SK-N-SH (cell line): ENCODE data around the gene TMEM245. TPM values are rescaled to one million over a fixed set of nuclear protein-coding genes. Genes with fewer than 3 reads are reported as not detected.

Experiments used
- CTCF ChIA-PET: fragments of 300-600, 350-600 bp; formaldehyde crosslinking; extraction: SDS; loops from one replicate; lab custom pipeline; 2021; lab: Yijun Ruan, JAX
- POLR2A ChIA-PET: fragments of 350-600 bp; sonication (Branson Sonifier 250); formaldehyde crosslinking; extraction: SDS; loops from one replicate; lab custom pipeline; 2020; ENCODE audit warnings: antibody characterized with exemption, inconsistent platforms; lab: Yijun Ruan, JAX
- DNase-seq: peaks from one replicate; pipeline ENCODE4 v3.0.0; 2012
- H2AFZ ChIP-seq: fragments of 200-600 bp; sonication (generic); 2 replicates; pipeline ENCODE4 v1.8.1; 2016; ENCODE audit warnings: antibody characterized with exemption, mild to moderate bottlenecking, low read depth
- H3F3A ChIP-seq: fragments of 200-600 bp; sonication (generic); replicated peaks from 2 replicates; pipeline ENCODE3; 2016; ENCODE audit warnings: antibody characterized with exemption, mild to moderate bottlenecking; ENCODE audit not compliant: insufficient read depth
- H3K27ac ChIP-seq, 2 experiments: fragments of 200-500 bp in 1 of 2; fragments of 200-600 bp in 1 of 2; sonication (Bioruptor generic) in 1 of 2; sonication (generic), shearing (Covaris generic) in 1 of 2; 2 replicates each; pipeline versions ENCODE4 v1.5.1 to v1.6.1; 2014 to 2016; ENCODE audit warnings: low read depth in 2 of 2, inconsistent platforms in 1 of 2, low read length in 1 of 2, mild to moderate bottlenecking in 1 of 2, mixed read lengths in 1 of 2
- H3K27me3 ChIP-seq: fragments of 200-600 bp; sonication (generic), shearing (Covaris generic); 2 replicates; pipeline ENCODE4 v1.6.1; 2016; ENCODE audit warnings: mixed run types; ENCODE audit not compliant: insufficient read depth
- H3K36me3 ChIP-seq, 2 experiments: fragments of 200-500 bp in 1 of 2; fragments of 200-600 bp in 1 of 2; sonication (Bioruptor generic) in 1 of 2; sonication (generic) in 1 of 2; replicated peaks in 1 of 2; 2 replicates each; pipeline versions ENCODE3 to v1.5.1; 2014 to 2016; ENCODE audit warnings: low read length in 1 of 2, mild to moderate bottlenecking in 1 of 2; ENCODE audit not compliant: insufficient read depth in 2 of 2, control insufficient read depth in 1 of 2
- H3K4me1 ChIP-seq, 2 experiments: fragments of 200-500 bp in 1 of 2; fragments of 200-600 bp in 1 of 2; sonication (Bioruptor generic) in 1 of 2; sonication (generic), shearing (Covaris generic) in 1 of 2; 2 replicates each; pipeline versions ENCODE4 v1.5.1 to v1.6.1; 2014 to 2016; ENCODE audit warnings: low read depth in 1 of 2, low read length in 1 of 2, mixed run types in 1 of 2; ENCODE audit not compliant: insufficient read depth in 2 of 2, control insufficient read depth in 1 of 2
- H3K4me2 ChIP-seq: fragments of 200-600 bp; sonication (generic), shearing (Covaris generic); 2 replicates; pipeline ENCODE4 v1.6.1; 2017; ENCODE audit warnings: mixed run types
- H3K4me3 ChIP-seq, 2 experiments: fragments of 200-500 bp in 1 of 2; fragments of 200-600 bp in 1 of 2; sonication (Bioruptor generic) in 1 of 2; sonication (generic), shearing (Covaris generic) in 1 of 2; 2 replicates each; pipeline versions ENCODE4 v1.5.1 to v1.8.1; 2014 to 2016; ENCODE audit warnings: low read depth in 2 of 2, inconsistent platforms in 1 of 2, low read length in 1 of 2, mild to moderate bottlenecking in 1 of 2, mixed read lengths in 1 of 2, moderate library complexity in 1 of 2
- H3K79me2 ChIP-seq: fragments of 200-600 bp; sonication (generic); 2 replicates; pipeline ENCODE4 v1.8.1; 2017; ENCODE audit warnings: mild to moderate bottlenecking; ENCODE audit not compliant: insufficient read depth
- H3K9ac ChIP-seq: fragments of 200-600 bp; sonication (generic); 2 replicates; pipeline ENCODE4 v1.6.1; 2017; ENCODE audit warnings: mixed run types
- H3K9me2 ChIP-seq: fragments of 200-600 bp; sonication (generic); 2 replicates; pipeline ENCODE4 v1.6.1; 2017; ENCODE audit warnings: mixed run types
- H3K9me3 ChIP-seq: fragments of 200-600 bp; sonication (generic); 2 replicates; pipeline ENCODE4 v1.6.1; 2017; ENCODE audit warnings: mixed run types, mild to moderate bottlenecking, moderate library complexity
- H4K20me1 ChIP-seq: fragments of 200-600 bp; sonication (generic); 2 replicates; pipeline ENCODE4 v1.6.1; 2017; ENCODE audit warnings: mild to moderate bottlenecking, mixed run types; ENCODE audit not compliant: insufficient read depth
- EZH2phosphoT487 ChIP-seq: fragments of 200-600 bp; sonication (generic); IDR thresholded peaks from 2 replicates; pipeline ENCODE4 v1.6.1; 2017; ENCODE audit warnings: low read depth, mixed run types, mild to moderate bottlenecking, antibody characterized with exemption, moderate library complexity, borderline replicate concordance
- FOXJ3 ChIP-seq: sonication (generic); formaldehyde crosslinking; IDR thresholded peaks from 2 replicates; pipeline ENCODE4 v1.5.1; 2020; ENCODE audit warnings: mild to moderate bottlenecking, missing genetic modification reagents
- MXI1 ChIP-seq: IDR thresholded peaks from 2 replicates; pipeline ENCODE4 v1.6.1; 2012; ENCODE audit warnings: mild to moderate bottlenecking, low read depth, low read length, improper control_type of control experiment
- NFIC ChIP-seq: IDR thresholded peaks from 2 replicates; pipeline ENCODE4 v1.4.0; 2012; ENCODE audit warnings: borderline replicate concordance
- POLR2AphosphoS5 ChIP-seq: IDR thresholded peaks from 2 replicates; pipeline ENCODE4 v1.6.1; 2012; ENCODE audit warnings: low read depth, low read length
- RAD21 ChIP-seq: IDR thresholded peaks from 2 replicates; pipeline ENCODE4 v1.6.1; 2012; ENCODE audit warnings: mild to moderate bottlenecking, low read length
- RCOR1 ChIP-seq: fragments of 150-350 bp; IDR thresholded peaks from 2 replicates; pipeline ENCODE4 v1.6.1; 2017; ENCODE audit warnings: antibody characterized with exemption, low read length
- RFX5 ChIP-seq: IDR thresholded peaks from 2 replicates; pipeline ENCODE4 v1.6.1; 2012; ENCODE audit warnings: mild to moderate bottlenecking, improper control_type of control experiment, low read length
- TAF1 ChIP-seq: IDR thresholded peaks from 2 replicates; pipeline ENCODE4 v1.6.1; 2012; ENCODE audit warnings: low read depth, mild to moderate bottlenecking, low read length, moderate library complexity, borderline replicate concordance
- YY1 ChIP-seq: IDR thresholded peaks from 2 replicates; pipeline ENCODE4 v1.4.0; 2012; ENCODE audit warnings: low read depth, mild to moderate bottlenecking
- WGBS: methylation state at CpG from one replicate; pipeline ENCODE4 v1.1.6; 2017; ENCODE audit warnings: low lambda C conversion rate; 5-methylcytosine and 5-hydroxymethylcytosine counted together
- polyA plus RNA-seq, 3 experiments: library from polyadenylated mRNA; depleted of rRNA; stranded (reverse); fragments of >200 nt; gene quantifications; 2 replicates each; pipeline ENCODE4 v1.2.3, GENCODE V29; 2012
- TF ChIP-seq, protein P1 (sequence below): IDR thresholded peaks from 2 replicates; pipeline ENCODE4 v1.4.0; 2012; ENCODE audit warnings: low read depth
- TF ChIP-seq, protein P2 (sequence below): fragments of 200-600 bp; sonication (generic); IDR thresholded peaks from 2 replicates; pipeline ENCODE4 v1.6.1; 2017; ENCODE audit warnings: antibody characterized with exemption, mild to moderate bottlenecking, moderate library complexity
- TF ChIP-seq, protein P3 (sequence below): IDR thresholded peaks from 2 replicates; pipeline ENCODE4 v1.6.1; 2012; ENCODE audit warnings: mild to moderate bottlenecking, low read depth, low read length, moderate library complexity
- TF ChIP-seq, protein P4 (sequence below): IDR thresholded peaks from 2 replicates; pipeline ENCODE4 v1.4.0; 2012; ENCODE audit warnings: low read depth, borderline replicate concordance

Gene TMEM245
- polyA plus RNA-seq, 1 of the 3 experiments (the other 2 are of a cell fraction) = 17.5 TPM

DNA sequence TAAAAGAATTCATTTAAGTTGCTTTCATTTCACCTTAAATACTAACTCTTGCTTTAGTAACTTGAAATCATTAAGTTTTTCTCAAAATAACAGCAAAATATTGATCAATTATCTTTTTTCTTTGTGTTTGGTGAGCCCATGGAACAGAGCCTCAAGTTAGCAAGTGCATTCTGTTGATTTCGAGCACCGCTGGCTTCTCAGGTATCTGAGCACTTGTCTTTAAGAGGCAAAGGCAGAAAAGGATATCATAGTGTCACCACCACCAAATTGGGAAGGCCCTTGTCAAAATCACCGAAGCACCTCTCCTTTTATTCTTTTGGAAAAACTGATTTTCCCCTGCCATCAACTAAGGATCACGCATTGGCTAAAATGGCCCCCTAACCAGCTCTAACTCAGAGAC is 89.3 kb downstream of the TMEM245 start:
- Histone ChIP-seq H3K27me3 (no peaks in the 10 kb centered on the region), H4K20me1 (no peaks in the 10 kb centered on the region), H3K4me3 (no peak overlapping the region), H3K9ac (no peak overlapping the region), H3K36me3 (peaks cover 42 to 48% of the 10 kb centered on the region in 2 experiments), H3K4me1 (peaks cover 0 to 10% of the 10 kb centered on the region in 2 experiments; a peak in 3 of 4 replicates), H3K79me2 (peaks cover 53% of the 10 kb centered on the region), H3F3A (peaks cover 7% of the 10 kb centered on the region), H3K27ac (no peak overlapping the region), H3K9me2 (no peaks in the 10 kb centered on the region), H3K4me2 (no peak overlapping the region), H2AFZ (no peak overlapping the region), H3K9me3 (no peaks in the 10 kb centered on the region)
- WGBS = 100% methylated on average over 4 of the region's 4 CpGs
- POLR2A ChIA-PET = no interaction called here
- CTCF ChIA-PET = no interaction called here
- no peak for DNase-seq
- TF ChIP-seq EZH2phosphoT487 (no peak), RAD21 (no peak), NFIC (no peak), TAF1 (no peak), YY1 (no peak), MXI1 (no peak), FOXJ3 (CRISPR knock-in tag) (no peak), POLR2AphosphoS5 (no peak), RFX5 (no peak)
- TF ChIP-seq, protein P1, sequence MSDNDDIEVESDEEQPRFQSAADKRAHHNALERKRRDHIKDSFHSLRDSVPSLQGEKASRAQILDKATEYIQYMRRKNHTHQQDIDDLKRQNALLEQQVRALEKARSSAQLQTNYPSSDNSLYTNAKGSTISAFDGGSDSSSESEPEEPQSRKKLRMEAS = no peak
- TF ChIP-seq, protein P2, sequence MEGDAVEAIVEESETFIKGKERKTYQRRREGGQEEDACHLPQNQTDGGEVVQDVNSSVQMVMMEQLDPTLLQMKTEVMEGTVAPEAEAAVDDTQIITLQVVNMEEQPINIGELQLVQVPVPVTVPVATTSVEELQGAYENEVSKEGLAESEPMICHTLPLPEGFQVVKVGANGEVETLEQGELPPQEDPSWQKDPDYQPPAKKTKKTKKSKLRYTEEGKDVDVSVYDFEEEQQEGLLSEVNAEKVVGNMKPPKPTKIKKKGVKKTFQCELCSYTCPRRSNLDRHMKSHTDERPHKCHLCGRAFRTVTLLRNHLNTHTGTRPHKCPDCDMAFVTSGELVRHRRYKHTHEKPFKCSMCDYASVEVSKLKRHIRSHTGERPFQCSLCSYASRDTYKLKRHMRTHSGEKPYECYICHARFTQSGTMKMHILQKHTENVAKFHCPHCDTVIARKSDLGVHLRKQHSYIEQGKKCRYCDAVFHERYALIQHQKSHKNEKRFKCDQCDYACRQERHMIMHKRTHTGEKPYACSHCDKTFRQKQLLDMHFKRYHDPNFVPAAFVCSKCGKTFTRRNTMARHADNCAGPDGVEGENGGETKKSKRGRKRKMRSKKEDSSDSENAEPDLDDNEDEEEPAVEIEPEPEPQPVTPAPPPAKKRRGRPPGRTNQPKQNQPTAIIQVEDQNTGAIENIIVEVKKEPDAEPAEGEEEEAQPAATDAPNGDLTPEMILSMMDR = no peak
- TF ChIP-seq, protein P3, sequence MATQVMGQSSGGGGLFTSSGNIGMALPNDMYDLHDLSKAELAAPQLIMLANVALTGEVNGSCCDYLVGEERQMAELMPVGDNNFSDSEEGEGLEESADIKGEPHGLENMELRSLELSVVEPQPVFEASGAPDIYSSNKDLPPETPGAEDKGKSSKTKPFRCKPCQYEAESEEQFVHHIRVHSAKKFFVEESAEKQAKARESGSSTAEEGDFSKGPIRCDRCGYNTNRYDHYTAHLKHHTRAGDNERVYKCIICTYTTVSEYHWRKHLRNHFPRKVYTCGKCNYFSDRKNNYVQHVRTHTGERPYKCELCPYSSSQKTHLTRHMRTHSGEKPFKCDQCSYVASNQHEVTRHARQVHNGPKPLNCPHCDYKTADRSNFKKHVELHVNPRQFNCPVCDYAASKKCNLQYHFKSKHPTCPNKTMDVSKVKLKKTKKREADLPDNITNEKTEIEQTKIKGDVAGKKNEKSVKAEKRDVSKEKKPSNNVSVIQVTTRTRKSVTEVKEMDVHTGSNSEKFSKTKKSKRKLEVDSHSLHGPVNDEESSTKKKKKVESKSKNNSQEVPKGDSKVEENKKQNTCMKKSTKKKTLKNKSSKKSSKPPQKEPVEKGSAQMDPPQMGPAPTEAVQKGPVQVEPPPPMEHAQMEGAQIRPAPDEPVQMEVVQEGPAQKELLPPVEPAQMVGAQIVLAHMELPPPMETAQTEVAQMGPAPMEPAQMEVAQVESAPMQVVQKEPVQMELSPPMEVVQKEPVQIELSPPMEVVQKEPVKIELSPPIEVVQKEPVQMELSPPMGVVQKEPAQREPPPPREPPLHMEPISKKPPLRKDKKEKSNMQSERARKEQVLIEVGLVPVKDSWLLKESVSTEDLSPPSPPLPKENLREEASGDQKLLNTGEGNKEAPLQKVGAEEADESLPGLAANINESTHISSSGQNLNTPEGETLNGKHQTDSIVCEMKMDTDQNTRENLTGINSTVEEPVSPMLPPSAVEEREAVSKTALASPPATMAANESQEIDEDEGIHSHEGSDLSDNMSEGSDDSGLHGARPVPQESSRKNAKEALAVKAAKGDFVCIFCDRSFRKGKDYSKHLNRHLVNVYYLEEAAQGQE = no peak

DNA sequence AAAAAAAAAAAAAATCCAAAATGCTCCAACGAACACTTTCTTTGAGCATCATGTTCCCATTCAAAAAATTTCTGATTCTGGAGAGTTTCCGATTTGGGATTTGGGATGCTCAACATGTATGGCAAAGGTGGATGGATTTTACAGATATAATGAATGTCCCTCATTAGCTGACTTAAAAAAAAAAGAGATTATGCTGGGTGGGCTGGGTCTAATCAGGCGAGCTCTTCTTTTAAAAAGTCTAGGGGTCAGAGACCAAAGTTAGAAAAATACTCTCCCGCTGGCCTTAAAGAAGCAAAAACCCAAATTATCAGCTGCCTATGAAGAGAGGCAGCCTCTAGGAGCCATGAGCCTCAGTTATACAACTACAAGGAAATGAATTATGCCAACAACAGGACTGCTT is 91.3 kb downstream of the TMEM245 start:
- peaks cover 36 to 39% of the 10 kb centered on the region in 2 experiments for H3K36me3 ChIP-seq
- no peaks in the 10 kb centered on the region for H3K27me3 ChIP-seq
- H3K27ac ChIP-seq = no peak overlapping the region
- TF ChIP-seq, protein P4, sequence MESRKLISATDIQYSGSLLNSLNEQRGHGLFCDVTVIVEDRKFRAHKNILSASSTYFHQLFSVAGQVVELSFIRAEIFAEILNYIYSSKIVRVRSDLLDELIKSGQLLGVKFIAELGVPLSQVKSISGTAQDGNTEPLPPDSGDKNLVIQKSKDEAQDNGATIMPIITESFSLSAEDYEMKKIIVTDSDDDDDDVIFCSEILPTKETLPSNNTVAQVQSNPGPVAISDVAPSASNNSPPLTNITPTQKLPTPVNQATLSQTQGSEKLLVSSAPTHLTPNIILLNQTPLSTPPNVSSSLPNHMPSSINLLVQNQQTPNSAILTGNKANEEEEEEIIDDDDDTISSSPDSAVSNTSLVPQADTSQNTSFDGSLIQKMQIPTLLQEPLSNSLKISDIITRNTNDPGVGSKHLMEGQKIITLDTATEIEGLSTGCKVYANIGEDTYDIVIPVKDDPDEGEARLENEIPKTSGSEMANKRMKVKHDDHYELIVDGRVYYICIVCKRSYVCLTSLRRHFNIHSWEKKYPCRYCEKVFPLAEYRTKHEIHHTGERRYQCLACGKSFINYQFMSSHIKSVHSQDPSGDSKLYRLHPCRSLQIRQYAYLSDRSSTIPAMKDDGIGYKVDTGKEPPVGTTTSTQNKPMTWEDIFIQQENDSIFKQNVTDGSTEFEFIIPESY = no peak
- TF ChIP-seq EZH2phosphoT487 (no peak), MXI1 (no peak), RCOR1 (no peak)
- TF ChIP-seq, protein P2 = no peak
- TF ChIP-seq, all 33 proteins: peak for 0
- Histone ChIP-seq H4K20me1 (no peaks in the 10 kb centered on the region), H2AFZ (no peak overlapping the region), H3F3A (no peaks in the 10 kb centered on the region), H3K79me2 (peaks cover 52% of the 10 kb centered on the region), H3K9ac (no peak overlapping the region), H3K4me2 (no peak overlapping the region), H3K9me2 (no peaks in the 10 kb centered on the region), H3K9me3 (no peaks in the 10 kb centered on the region), H3K4me3 (no peak overlapping the region), H3K4me1 (no peaks in the 10 kb centered on the region)
- ChIA-PET POLR2A (no interaction called here), CTCF (no interaction called here)
- no peak for DNase-seq
- WGBS = 94% methylated on average over 4 of the region's 4 CpGs
